GM12878 (cell line): Measurements from ENCODE around the gene LIN28B. TPM values are rescaled to one million over a fixed set of nuclear protein-coding genes. Genes with fewer than 3 reads are reported as not detected.

Experiments used
- ATAC-seq: fragments of 200-7000 bp; cut with Tn5 transposase; 3 replicates; pipeline ENCODE4 v1.9.1; 2020; ENCODE audit warnings: mild to moderate bottlenecking, moderate library complexity
- BruUV-seq: library from RNA; stranded (reverse); fragments of 400-500 nt; replicated peaks from 2 replicates; lab custom pipeline; 2021; lab: Mats Ljungman, UMichigan
- CTCF ChIA-PET: fragments of 300-600 bp; sonication (Branson Sonifier 250); formaldehyde crosslinking; extraction: SDS; loops from one replicate; lab custom pipeline; 2021; ENCODE audit warnings: inconsistent platforms; lab: Yijun Ruan, JAX
- POLR2A ChIA-PET: fragments of 350-600 bp; formaldehyde crosslinking; extraction: SDS; loops from one replicate; lab custom pipeline; 2021; ENCODE audit warnings: inconsistent platforms; lab: Charles Lee
- RAD21 ChIA-PET: fragments of 300-600 bp; sonication (Branson Sonifier 250); formaldehyde crosslinking; loops from one replicate; lab custom pipeline; 2023; ENCODE audit warnings: antibody characterized with exemption; ENCODE audit not compliant: unreplicated experiment; lab: Charles Lee
- SMC1A ChIA-PET: fragments of 300-600 bp; sonication (Branson Sonifier 250); formaldehyde crosslinking; loops from one replicate; lab custom pipeline; 2023; ENCODE audit not compliant: unreplicated experiment, uncharacterized antibody; lab: Charles Lee
- DNase-seq: peaks from one replicate; pipeline ENCODE4 v3.0.0-alpha.2; 2011; ENCODE audit warnings: low read depth, low spot score
- FAIRE-seq: peaks from 3 replicates; lab custom pipeline; 2011; peaks lifted over from hg19 to GRCh38; lab: Jason Lieb, UNC
- H2AFZ ChIP-seq: 2 replicates; pipeline ENCODE4 v1.6.0; 2011; ENCODE audit warnings: low read depth, low read length, control low read depth; ENCODE audit not compliant: control insufficient read depth
- H3K27ac ChIP-seq: 2 replicates; pipeline ENCODE4 v1.5.1; 2011; ENCODE audit warnings: control low read depth; ENCODE audit not compliant: control insufficient read depth, insufficient read depth
- H3K27me3 ChIP-seq, 2 experiments: replicated peaks in 1 of 2; 2 replicates each; pipeline versions ENCODE4 v1.6.0 to v1.6.1; 2011; ENCODE audit warnings: low read length in 1 of 2; ENCODE audit not compliant: control insufficient read depth in 2 of 2, insufficient read depth in 2 of 2
- H3K36me3 ChIP-seq, 2 experiments: 2 replicates each; pipeline ENCODE4 v1.5.1; 2011; ENCODE audit warnings: low read length in 1 of 2; ENCODE audit not compliant: control insufficient read depth in 2 of 2, insufficient read depth in 2 of 2
- H3K4me1 ChIP-seq: 2 replicates; pipeline ENCODE4 v1.6.1; 2011; ENCODE audit warnings: mild to moderate bottlenecking, low read length, moderate library complexity, mixed read lengths; ENCODE audit not compliant: control insufficient read depth, insufficient read depth
- H3K4me2 ChIP-seq: 2 replicates; pipeline ENCODE4 v1.6.0; 2011; ENCODE audit warnings: control low read depth; ENCODE audit not compliant: control insufficient read depth, insufficient read depth
- H3K4me3 ChIP-seq: fragments of 200-600 bp; sonication (generic); 2 replicates; pipeline ENCODE4 v1.5.1; 2016
- H3K79me2 ChIP-seq: 2 replicates; pipeline ENCODE4 v1.6.0; 2011; ENCODE audit warnings: low read length; ENCODE audit not compliant: control insufficient read depth, insufficient read depth
- H3K9ac ChIP-seq: 2 replicates; pipeline ENCODE4 v1.8.0; 2011; ENCODE audit warnings: low read length, control low read depth, mixed read lengths; ENCODE audit not compliant: control insufficient read depth, insufficient read depth
- H3K9me3 ChIP-seq: replicated peaks from 3 replicates; pipeline ENCODE4 v1.5.1; 2011; ENCODE audit warnings: mild to moderate bottlenecking, low read length; ENCODE audit not compliant: control insufficient read depth, insufficient read depth
- H4K20me1 ChIP-seq: 2 replicates; pipeline ENCODE4 v1.6.0; 2011; ENCODE audit not compliant: control insufficient read depth, insufficient read depth
- BHLHE40 ChIP-seq, 2 experiments: fragments of 450-650 bp in 1 of 2; IDR thresholded peaks; 2 replicates each; pipeline ENCODE4 v1.6.1; 2011 to 2017; ENCODE audit warnings: low read depth in 2 of 2, borderline replicate concordance in 1 of 2, improper control_type of control experiment in 1 of 2, low read length in 1 of 2, mild to moderate bottlenecking in 1 of 2
- CBFB ChIP-seq: IDR thresholded peaks from 2 replicates; pipeline ENCODE4 v1.6.1; 2016; ENCODE audit warnings: antibody characterized with exemption, low read depth
- CEBPZ ChIP-seq: fragments of 150-350 bp; IDR thresholded peaks from 2 replicates; pipeline ENCODE4 v1.6.1; 2016; ENCODE audit warnings: low read depth, low read length
- ESRRA ChIP-seq: IDR thresholded peaks from 2 replicates; pipeline ENCODE4 v1.6.1; 2012; ENCODE audit warnings: mild to moderate bottlenecking, low read length, improper control_type of control experiment
- FOS ChIP-seq: IDR thresholded peaks from 3 replicates; pipeline ENCODE4 v1.6.1; 2011; ENCODE audit warnings: borderline replicate concordance; ENCODE audit not compliant: insufficient read length; ENCODE audit errors: extremely low read depth
- FOXK2 ChIP-seq: fragments of 450-650 bp; IDR thresholded peaks from 2 replicates; pipeline ENCODE4 v1.6.1; 2017; ENCODE audit warnings: mild to moderate bottlenecking, moderate library complexity
- JUNB ChIP-seq: IDR thresholded peaks from 2 replicates; pipeline ENCODE4 v1.6.1; 2016; ENCODE audit warnings: antibody characterized with exemption, mild to moderate bottlenecking
- KLF5 ChIP-seq: fragments of 450-650 bp; IDR thresholded peaks from 2 replicates; pipeline ENCODE4 v1.6.1; 2014; ENCODE audit warnings: mild to moderate bottlenecking; ENCODE audit not compliant: partially characterized antibody
- NBN ChIP-seq: fragments of 450-650 bp; IDR thresholded peaks from 2 replicates; pipeline ENCODE4 v1.6.1; 2016
- PKNOX1 ChIP-seq: fragments of 450-650 bp; IDR thresholded peaks from 2 replicates; pipeline ENCODE4 v1.6.1; 2016; ENCODE audit warnings: mild to moderate bottlenecking
- RBBP5 ChIP-seq: fragments of 200-600 bp; sonication (generic); conservative IDR thresholded peaks from 2 replicates; pipeline ENCODE4 v1.6.1; 2016
- STAT3 ChIP-seq: IDR thresholded peaks from 2 replicates; pipeline ENCODE4 v1.6.1; 2011; ENCODE audit warnings: low read depth, low read length, improper control_type of control experiment
- SUPT20H ChIP-seq: IDR thresholded peaks from 2 replicates; pipeline ENCODE4 v1.6.1; 2011; ENCODE audit warnings: low read depth, mild to moderate bottlenecking, low read length, moderate library complexity, borderline replicate concordance; ENCODE audit not compliant: control insufficient read depth
- SUZ12 ChIP-seq: fragments of 200-600 bp; sonication (generic); IDR thresholded peaks from one replicate; pipeline ENCODE4 v1.6.1; 2018; ENCODE audit warnings: antibody characterized with exemption, mild to moderate bottlenecking; ENCODE audit not compliant: unreplicated experiment
- TCF3 ChIP-seq: IDR thresholded peaks from 2 replicates; pipeline ENCODE4 v1.6.1; 2012; ENCODE audit warnings: low read depth, mild to moderate bottlenecking, low read length, borderline replicate concordance; ENCODE audit not compliant: insufficient read depth
- in situ Hi-C: fragments of 300-500 bp; cut with MboI; formaldehyde crosslinking; loops from 9 replicates; pipeline ENCODE4 v1.14.3; 2018; ENCODE audit warnings: mixed read lengths
- intact Hi-C: fragments of 100-400 bp; cut with micrococcal nuclease; formaldehyde crosslinking; loops from one replicate; pipeline ENCODE4 v1.14.2; 2022; ENCODE audit not compliant: unreplicated experiment
- polyA plus RNA-seq, 11 experiments: library from polyadenylated mRNA; depleted of rRNA in 4 of 11; unstranded in 6 of 11; stranded (reverse) in 5 of 11; fragments of >200 nt; fragmentation: Nextera tagmentation in 4 of 11; fragmentation: Illumina TruSeq in 1 of 11; extraction: Ambion mirVana in 4 of 11; extraction: Trizol in 1 of 11; gene quantifications; 1 replicate in 1 of 11; 2 replicates in 10 of 11; pipeline versions ENCODE4 v1.2.1 to v1.2.3, GENCODE V29; 2011 to 2016; ENCODE audit warnings: inconsistent platforms in 2 of 11, missing spikeins in 2 of 11, low read depth in 1 of 11
- total RNA-seq, 4 experiments: library from RNA; depleted of rRNA in 3 of 4; stranded (reverse); fragments of >200 nt in 3 of 4; fragmentation: Illumina TruSeq in 1 of 4; extraction: Trizol in 1 of 4; gene quantifications; 2 replicates each; pipeline versions ENCODE4 v1.2.1 to v1.2.3, GENCODE V29; 2013 to 2021

Gene LIN28B
- total and polyA plus RNA-seq, 10 of the 15 experiments (the other 5 are each of a cell fraction or from before 2014, with no cell fraction given): 0.01 to 2.4 (median 0.09) TPM; not detected in 6

GRCh38 chr6:105075210-105075609 is 118.3 kb downstream of the LIN28B start:
- no peak for FAIRE-seq

More at GRCh38 chr6:105075210-105075609, 118.3 kb downstream of the LIN28B start:
- no peak for DNase-seq
- TF ChIP-seq SUPT20H: no peak
- TF ChIP-seq CBFB: no peak
- no peak for TF ChIP-seq FOS
- TF ChIP-seq KLF5: no peak
- TF ChIP-seq JUNB: no peak
- TF ChIP-seq PKNOX1: no peak
- TF ChIP-seq BHLHE40 (IDR thresholded peaks at IDR 0.05; ENCODE audit: borderline replicate concordance in 1 of 2, low read depth in 2 of 2, low read length in 1 of 2): no peak
- TF ChIP-seq NBN: no peak
- no peak for TF ChIP-seq ESRRA
- TF ChIP-seq CEBPZ: no peak
- no peak for TF ChIP-seq TCF3
- TF ChIP-seq FOXK2: no peak
- no peak for TF ChIP-seq STAT3
- TF ChIP-seq SUZ12: no peak
- no peak for TF ChIP-seq RBBP5
- TF ChIP-seq, all 136 proteins: peak for 0
- Histone ChIP-seq H3K4me2 (no peak overlapping the region), H3K36me3 (no peaks in the 10 kb centered on the region), H3K79me2 (no peaks in the 10 kb centered on the region), H4K20me1 (no peaks in the 10 kb centered on the region), H3K27me3 (no peaks in the 10 kb centered on the region), H3K9me3 (no peaks in the 10 kb centered on the region), H3K4me1 (no peaks in the 10 kb centered on the region), H2AFZ (no peak overlapping the region), H3K27ac (no peak overlapping the region), H3K4me3 (no peak overlapping the region), H3K9ac (no peak overlapping the region)
- RAD21 ChIA-PET: interaction anchor here (1.3 kb wide), 1 partner anchor 286 kb away, joined by 7 read pairs; no protein-coding TSS in a partner anchor
- BruUV-seq: no TSS peak
- in situ Hi-C loops: loop anchor here (5.0 to 25.0 kb wide), 2 partner anchors 293 to 1212 kb away; no protein-coding TSS in a partner anchor
- CTCF ChIA-PET: interaction anchor here (1.0 to 6.4 kb wide), 3 partner anchors 79 to 286 kb away, joined by 3 to 101 read pairs (median 3); no protein-coding TSS in a partner anchor
- intact Hi-C loops: loop anchor here (5.0 to 10.0 kb wide), 3 partner anchors 133 to 393 kb away; no protein-coding TSS in a partner anchor
- no peak for ATAC-seq
- POLR2A ChIA-PET: interaction anchor here (1.1 kb wide), 1 partner anchor 285 kb away, joined by 3 read pairs; no protein-coding TSS in a partner anchor
- SMC1A ChIA-PET: no interaction called here
